GM12878 (cell line): ENCODE data around the gene C15orf39. TPM values are rescaled to one million over a fixed set of nuclear protein-coding genes. Genes with fewer than 3 reads are reported as not detected.

Experiments
- ATAC-seq: fragments of 200-7000 bp; cut with Tn5 transposase; 3 replicates; pipeline ENCODE4 v1.9.1; 2020; ENCODE audit warnings: mild to moderate bottlenecking, moderate library complexity
- BruUV-seq: library from RNA; stranded (reverse); fragments of 400-500 nt; replicated peaks from 2 replicates; lab custom pipeline; 2021; lab: Mats Ljungman, UMichigan
- CTCF ChIA-PET: fragments of 300-600 bp; sonication (Branson Sonifier 250); formaldehyde crosslinking; extraction: SDS; loops from one replicate; lab custom pipeline; 2021; ENCODE audit warnings: inconsistent platforms; lab: Yijun Ruan, JAX
- POLR2A ChIA-PET: fragments of 350-600 bp; formaldehyde crosslinking; extraction: SDS; loops from one replicate; lab custom pipeline; 2021; ENCODE audit warnings: inconsistent platforms; lab: Charles Lee
- RAD21 ChIA-PET: fragments of 300-600 bp; sonication (Branson Sonifier 250); formaldehyde crosslinking; loops from one replicate; lab custom pipeline; 2023; ENCODE audit warnings: antibody characterized with exemption; ENCODE audit not compliant: unreplicated experiment; lab: Charles Lee
- SMC1A ChIA-PET: fragments of 300-600 bp; sonication (Branson Sonifier 250); formaldehyde crosslinking; loops from one replicate; lab custom pipeline; 2023; ENCODE audit not compliant: unreplicated experiment, uncharacterized antibody; lab: Charles Lee
- DNase-seq: peaks from one replicate; pipeline ENCODE4 v3.0.0-alpha.2; 2011; ENCODE audit warnings: low read depth, low spot score
- FAIRE-seq: peaks from 3 replicates; lab custom pipeline; 2011; peaks lifted over from hg19 to GRCh38; lab: Jason Lieb, UNC
- H2AFZ ChIP-seq: 2 replicates; pipeline ENCODE4 v1.6.0; 2011; ENCODE audit warnings: low read depth, low read length, control low read depth; ENCODE audit not compliant: control insufficient read depth
- H3K27ac ChIP-seq: 2 replicates; pipeline ENCODE4 v1.5.1; 2011; ENCODE audit warnings: control low read depth; ENCODE audit not compliant: control insufficient read depth, insufficient read depth
- H3K27me3 ChIP-seq, 2 experiments: replicated peaks in 1 of 2; 2 replicates each; pipeline versions ENCODE4 v1.6.0 to v1.6.1; 2011; ENCODE audit warnings: low read length in 1 of 2; ENCODE audit not compliant: control insufficient read depth in 2 of 2, insufficient read depth in 2 of 2
- H3K36me3 ChIP-seq, 2 experiments: 2 replicates each; pipeline ENCODE4 v1.5.1; 2011; ENCODE audit warnings: low read length in 1 of 2; ENCODE audit not compliant: control insufficient read depth in 2 of 2, insufficient read depth in 2 of 2
- H3K4me1 ChIP-seq: 2 replicates; pipeline ENCODE4 v1.6.1; 2011; ENCODE audit warnings: mild to moderate bottlenecking, low read length, moderate library complexity, mixed read lengths; ENCODE audit not compliant: control insufficient read depth, insufficient read depth
- H3K4me2 ChIP-seq: 2 replicates; pipeline ENCODE4 v1.6.0; 2011; ENCODE audit warnings: control low read depth; ENCODE audit not compliant: control insufficient read depth, insufficient read depth
- H3K4me3 ChIP-seq: fragments of 200-600 bp; sonication (generic); 2 replicates; pipeline ENCODE4 v1.5.1; 2016
- H3K79me2 ChIP-seq: 2 replicates; pipeline ENCODE4 v1.6.0; 2011; ENCODE audit warnings: low read length; ENCODE audit not compliant: control insufficient read depth, insufficient read depth
- H3K9ac ChIP-seq: 2 replicates; pipeline ENCODE4 v1.8.0; 2011; ENCODE audit warnings: low read length, control low read depth, mixed read lengths; ENCODE audit not compliant: control insufficient read depth, insufficient read depth
- H3K9me3 ChIP-seq: replicated peaks from 3 replicates; pipeline ENCODE4 v1.5.1; 2011; ENCODE audit warnings: mild to moderate bottlenecking, low read length; ENCODE audit not compliant: control insufficient read depth, insufficient read depth
- H4K20me1 ChIP-seq: 2 replicates; pipeline ENCODE4 v1.6.0; 2011; ENCODE audit not compliant: control insufficient read depth, insufficient read depth
- ATF7 ChIP-seq: fragments of 450-650 bp; IDR thresholded peaks from 2 replicates; pipeline ENCODE4 v1.6.1; 2016; ENCODE audit warnings: low read depth, mild to moderate bottlenecking
- CTCF ChIP-seq, 3 experiments: IDR thresholded peaks in 2 of 3; conservative IDR thresholded peaks in 1 of 3; 2 replicates each; pipeline ENCODE4 v1.5.1; 2011; ENCODE audit warnings: low read depth in 3 of 3, low read length in 3 of 3, mild to moderate bottlenecking in 3 of 3, control low read depth in 2 of 3, moderate library complexity in 2 of 3, inconsistent platforms in 1 of 3, mixed read lengths in 1 of 3; ENCODE audit not compliant: control insufficient read depth in 2 of 3, insufficient read depth in 1 of 3; ENCODE audit errors: extremely low read depth in 1 of 3
- ELK1 ChIP-seq: IDR thresholded peaks from 2 replicates; pipeline ENCODE4 v1.6.1; 2012; ENCODE audit warnings: low read depth, low read length, improper control_type of control experiment
- GABPA ChIP-seq: IDR thresholded peaks from 2 replicates; pipeline ENCODE4 v1.6.1; 2014; ENCODE audit warnings: antibody characterized with exemption, low read depth, mild to moderate bottlenecking, inconsistent platforms
- HDGF ChIP-seq: fragments of 450-650 bp; IDR thresholded peaks from 2 replicates; pipeline ENCODE4 v1.6.1; 2016; ENCODE audit warnings: antibody characterized with exemption
- IKZF2 ChIP-seq, 2 experiments: fragments of 450-650 bp; IDR thresholded peaks; 2 replicates each; pipeline ENCODE4 v1.6.1; 2017; ENCODE audit warnings: mild to moderate bottlenecking in 2 of 2, moderate library complexity in 2 of 2
- IRF4 ChIP-seq: IDR thresholded peaks from 2 replicates; pipeline ENCODE4 v1.6.1; 2011; ENCODE audit warnings: low read depth, low read length
- PAX5 ChIP-seq: IDR thresholded peaks from 2 replicates; pipeline ENCODE4 v1.6.1; 2011; ENCODE audit warnings: low read depth, low read length, borderline replicate concordance
- RAD21 ChIP-seq: IDR thresholded peaks from 2 replicates; pipeline ENCODE4 v1.6.1; 2011; ENCODE audit warnings: mild to moderate bottlenecking, low read depth, low read length, moderate library complexity; ENCODE audit not compliant: insufficient read depth
- SPI1 ChIP-seq: IDR thresholded peaks from 2 replicates; pipeline ENCODE4 v1.6.1; 2011; ENCODE audit warnings: low read depth, mild to moderate bottlenecking, low read length, moderate library complexity, borderline replicate concordance; ENCODE audit not compliant: insufficient read depth
- ZNF207 ChIP-seq: fragments of 450-650 bp; IDR thresholded peaks from 2 replicates; pipeline ENCODE4 v1.6.1; 2014; ENCODE audit warnings: antibody characterized with exemption, mild to moderate bottlenecking, borderline replicate concordance
- WGBS: methylation state at CpG from one replicate; pipeline ENCODE4 v1.1.6; 2016; ENCODE audit warnings: low lambda C conversion rate; ENCODE audit not compliant: insufficient replicate concordance, insufficient coverage; ENCODE audit errors: missing lambda C conversion rate; 5-methylcytosine and 5-hydroxymethylcytosine counted together
- in situ Hi-C: fragments of 300-500 bp; cut with MboI; formaldehyde crosslinking; loops from 9 replicates; pipeline ENCODE4 v1.14.3; 2018; ENCODE audit warnings: mixed read lengths
- intact Hi-C: fragments of 100-400 bp; cut with micrococcal nuclease; formaldehyde crosslinking; loops from one replicate; pipeline ENCODE4 v1.14.2; 2022; ENCODE audit not compliant: unreplicated experiment
- polyA plus RNA-seq, 11 experiments: library from polyadenylated mRNA; depleted of rRNA in 4 of 11; unstranded in 6 of 11; stranded (reverse) in 5 of 11; fragments of >200 nt; fragmentation: Nextera tagmentation in 4 of 11; fragmentation: Illumina TruSeq in 1 of 11; extraction: Ambion mirVana in 4 of 11; extraction: Trizol in 1 of 11; gene quantifications; 1 replicate in 1 of 11; 2 replicates in 10 of 11; pipeline versions ENCODE4 v1.2.1 to v1.2.3, GENCODE V29; 2011 to 2016; ENCODE audit warnings: inconsistent platforms in 2 of 11, missing spikeins in 2 of 11, low read depth in 1 of 11
- total RNA-seq, 4 experiments: library from RNA; depleted of rRNA in 3 of 4; stranded (reverse); fragments of >200 nt in 3 of 4; fragmentation: Illumina TruSeq in 1 of 4; extraction: Trizol in 1 of 4; gene quantifications; 2 replicates each; pipeline versions ENCODE4 v1.2.1 to v1.2.3, GENCODE V29; 2013 to 2021
- TF ChIP-seq, protein P1 (sequence below): fragments of 450-650 bp; IDR thresholded peaks from 2 replicates; pipeline ENCODE4 v1.6.1; 2017; ENCODE audit warnings: low read depth, mild to moderate bottlenecking, moderate library complexity

C15orf39 gene
- total and polyA plus RNA-seq, 10 of the 15 experiments (the other 5 are each of a cell fraction or from before 2014, with no cell fraction given): 2.3 to 139 (median 33.0) TPM

- TF ChIP-seq GABPA: no peak
- no peak for TF ChIP-seq IKZF2 (IDR thresholded peaks at IDR 0.05)
- no peak for TF ChIP-seq RAD21
- TF ChIP-seq CTCF (IDR thresholded peaks at IDR 0.05 in 2 of 3, conservative IDR thresholded peaks at IDR 0.05 in 1 of 3; ENCODE audit: control insufficient read depth in 2 of 3, extremely low read depth in 1 of 3, insufficient read depth in 1 of 3, low read depth in 3 of 3, low read length in 3 of 3): no peak
- no peak for TF ChIP-seq HDGF
- no peak for TF ChIP-seq ZNF207
Observed at GRCh38 chr15:75154461-75155062, 47.1 kb upstream of the C15orf39 start (continued).

DNA sequence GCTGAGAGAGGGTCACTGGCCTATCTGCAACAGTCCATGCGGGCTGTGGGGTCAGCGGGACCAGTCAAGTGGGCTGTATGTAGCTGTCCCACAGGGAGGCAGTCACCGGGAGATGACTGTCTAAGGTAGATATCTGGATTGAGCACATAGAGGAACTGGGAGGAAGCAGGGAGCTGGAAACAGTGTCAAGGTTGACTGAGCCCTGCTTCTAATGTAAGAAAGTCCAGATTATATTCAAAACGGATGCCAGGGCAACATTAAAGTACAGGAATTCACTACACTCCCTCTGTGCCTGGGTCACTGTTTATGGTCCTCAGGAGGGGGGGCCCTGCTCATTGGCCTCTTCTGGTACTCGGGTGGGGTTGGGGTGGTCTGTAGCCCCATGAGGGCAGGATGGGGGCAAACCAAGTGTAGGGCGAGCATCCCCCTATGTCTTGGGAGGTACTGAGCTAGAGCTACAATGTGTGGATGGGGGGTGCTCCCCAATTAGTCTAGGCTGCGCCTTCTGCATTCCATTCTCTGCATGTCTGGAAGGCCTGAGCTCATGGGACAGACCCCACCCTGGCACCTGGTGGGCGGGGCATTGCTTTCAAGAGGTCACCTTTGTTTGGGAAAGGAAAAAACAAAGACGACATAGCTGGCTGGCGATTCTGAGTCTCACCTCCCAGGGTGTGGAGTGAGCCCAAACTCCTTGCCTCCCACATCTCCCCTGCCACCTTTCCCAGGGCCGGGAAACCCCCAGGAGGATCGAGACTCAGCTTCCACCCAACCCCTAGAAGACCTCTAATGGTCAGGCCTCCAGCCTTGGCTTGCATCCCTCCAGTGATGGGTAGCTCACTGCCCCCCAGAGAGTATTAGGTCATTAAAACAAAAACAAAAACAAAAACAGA is 45.1 kb upstream of the C15orf39 start:
- no TSS peak for BruUV-seq
- ChIA-PET POLR2A (interaction anchor here (0.5 to 1.6 kb wide), 2 partner anchors 10 to 148 kb away, joined by 3 read pairs; no protein-coding TSS in a partner anchor), SMC1A (interaction anchor here (0.8 to 1.3 kb wide), 3 partner anchors 9 to 47 kb away, joined by 3 to 4 read pairs (median 3); no protein-coding TSS in a partner anchor), CTCF (no interaction called here), RAD21 (no interaction called here)
- Histone ChIP-seq H3K4me3 (no peak overlapping the region), H3K4me2 (no peak overlapping the region), H3K79me2 (no peaks in the 10 kb centered on the region), H2AFZ (no peak overlapping the region), H3K36me3 (no peaks in the 10 kb centered on the region), H3K9ac (no peak overlapping the region), H3K9me3 (peaks cover 2% of the 10 kb centered on the region; the same call in 1 of the 3 replicates), H4K20me1 (no peaks in the 10 kb centered on the region), H3K27me3 (no peaks in the 10 kb centered on the region), H3K27ac (no peak overlapping the region), H3K4me1 (peaks cover 23% of the 10 kb centered on the region)
- no peak for DNase-seq
- WGBS: 47% methylated on average over 12 of the region's 12 CpGs
- in situ Hi-C loops (no loop called here), intact Hi-C loops (no loop called here)
- TF ChIP-seq ELK1 (no peak), SPI1 (peak; percentile 27; the same call in 1 of the 2 replicates), IRF4 (no peak), PAX5 (peak; percentile 39; the same call in 1 of the 2 replicates), ATF7 (no peak)
- TF ChIP-seq, protein P1, sequence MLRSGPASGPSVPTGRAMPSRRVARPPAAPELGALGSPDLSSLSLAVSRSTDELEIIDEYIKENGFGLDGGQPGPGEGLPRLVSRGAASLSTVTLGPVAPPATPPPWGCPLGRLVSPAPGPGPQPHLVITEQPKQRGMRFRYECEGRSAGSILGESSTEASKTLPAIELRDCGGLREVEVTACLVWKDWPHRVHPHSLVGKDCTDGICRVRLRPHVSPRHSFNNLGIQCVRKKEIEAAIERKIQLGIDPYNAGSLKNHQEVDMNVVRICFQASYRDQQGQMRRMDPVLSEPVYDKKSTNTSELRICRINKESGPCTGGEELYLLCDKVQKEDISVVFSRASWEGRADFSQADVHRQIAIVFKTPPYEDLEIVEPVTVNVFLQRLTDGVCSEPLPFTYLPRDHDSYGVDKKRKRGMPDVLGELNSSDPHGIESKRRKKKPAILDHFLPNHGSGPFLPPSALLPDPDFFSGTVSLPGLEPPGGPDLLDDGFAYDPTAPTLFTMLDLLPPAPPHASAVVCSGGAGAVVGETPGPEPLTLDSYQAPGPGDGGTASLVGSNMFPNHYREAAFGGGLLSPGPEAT: no peak
- no peak for ATAC-seq
- FAIRE-seq: no peak
